H9 (cell line): ENCODE measurements around the gene SCUBE1. TPM values are rescaled to one million over a fixed set of nuclear protein-coding genes. Genes with fewer than 3 reads are reported as not detected.

Source experiments
- DNase-seq: peaks from one replicate; pipeline ENCODE4 v3.0.0-alpha.2; 2017
- H2AFZ ChIP-seq: one replicate; pipeline ENCODE4 v1.6.1; 2013; ENCODE audit warnings: mild to moderate bottlenecking, low read length, control low read depth, moderate library complexity
- H2AK5ac ChIP-seq: 2 replicates; pipeline ENCODE4 v1.6.1; 2013; ENCODE audit warnings: low read length, control low read depth, mixed read lengths; ENCODE audit not compliant: insufficient read length
- H2BK120ac ChIP-seq: one replicate; pipeline ENCODE4 v1.6.1; 2013; ENCODE audit warnings: low read depth, mild to moderate bottlenecking, low read length, control low read depth, inconsistent platforms; ENCODE audit not compliant: poor library complexity, severe bottlenecking
- H2BK12ac ChIP-seq: 2 replicates; pipeline ENCODE4 v1.6.1; 2013; ENCODE audit warnings: low read length, control low read depth, mixed read lengths, low read depth; ENCODE audit not compliant: insufficient read length
- H2BK15ac ChIP-seq: 2 replicates; pipeline ENCODE4 v1.6.1; 2013; ENCODE audit warnings: low read depth, low read length, control low read depth
- H2BK20ac ChIP-seq: one replicate; pipeline ENCODE4 v1.6.1; 2013; ENCODE audit warnings: low read depth, mild to moderate bottlenecking, low read length, control low read depth, inconsistent platforms; ENCODE audit not compliant: poor library complexity, severe bottlenecking
- H2BK5ac ChIP-seq: 2 replicates; pipeline ENCODE4 v1.6.1; 2013; ENCODE audit warnings: low read length, control low read depth, mixed read lengths; ENCODE audit not compliant: insufficient read length
- H3K14ac ChIP-seq: 2 replicates; pipeline ENCODE4 v1.6.1; 2013; ENCODE audit warnings: low read length, control low read depth; ENCODE audit not compliant: insufficient read depth
- H3K18ac ChIP-seq: 2 replicates; pipeline ENCODE4 v1.6.1; 2013; ENCODE audit warnings: low read depth, mild to moderate bottlenecking, mixed read lengths, low read length, control low read depth; ENCODE audit not compliant: insufficient read length
- H3K23ac ChIP-seq: 2 replicates; pipeline ENCODE4 v1.6.1; 2013; ENCODE audit warnings: low read length, control low read depth, mixed read lengths, low read depth; ENCODE audit not compliant: insufficient read length
- H3K23me2 ChIP-seq: 2 replicates; pipeline ENCODE4 v1.6.1; 2013; ENCODE audit warnings: low read depth, mild to moderate bottlenecking, mixed read lengths, low read length, control low read depth; ENCODE audit not compliant: insufficient read length, poor library complexity, severe bottlenecking
- H3K27ac ChIP-seq: 2 replicates; pipeline ENCODE4 v1.5.1; 2013; ENCODE audit warnings: low read length, control low read depth, mixed read lengths, low read depth; ENCODE audit not compliant: insufficient read length
- H3K27me3 ChIP-seq: 2 replicates; pipeline ENCODE4 v1.6.1; 2013; ENCODE audit warnings: low read length, control low read depth, inconsistent platforms; ENCODE audit not compliant: insufficient read depth
- H3K4ac ChIP-seq: 2 replicates; pipeline ENCODE4 v1.6.1; 2013; ENCODE audit warnings: low read depth, mild to moderate bottlenecking, control low read depth, inconsistent platforms, low read length, moderate library complexity
- H3K4me1 ChIP-seq: 2 replicates; pipeline ENCODE4 v1.6.1; 2013; ENCODE audit warnings: low read length, control low read depth, inconsistent platforms; ENCODE audit not compliant: insufficient read depth
- H3K4me2 ChIP-seq: 2 replicates; pipeline ENCODE4 v1.6.1; 2013; ENCODE audit warnings: low read length, control low read depth, mixed read lengths; ENCODE audit not compliant: insufficient read length, insufficient read depth
- H3K56ac ChIP-seq: 2 replicates; pipeline ENCODE4 v1.6.1; 2013; ENCODE audit warnings: low read depth, mild to moderate bottlenecking, mixed read lengths, low read length, control low read depth; ENCODE audit not compliant: insufficient read length
- H3K79me1 ChIP-seq: 2 replicates; pipeline ENCODE4 v1.6.1; 2013; ENCODE audit warnings: low read depth, mild to moderate bottlenecking, moderate library complexity, low read length, control low read depth, inconsistent platforms; ENCODE audit not compliant: insufficient read depth, poor library complexity, severe bottlenecking
- H3K79me2 ChIP-seq: 2 replicates; pipeline ENCODE4 v1.6.1; 2013; ENCODE audit warnings: low read length, control low read depth, inconsistent platforms; ENCODE audit not compliant: insufficient read depth
- H3K9ac ChIP-seq: 2 replicates; pipeline ENCODE4 v1.6.1; 2013; ENCODE audit warnings: low read length, control low read depth, mixed read lengths; ENCODE audit not compliant: insufficient read length; ENCODE audit errors: extremely low read depth
- H3K9me3 ChIP-seq: one replicate; pipeline ENCODE4 v1.6.1; 2013; ENCODE audit warnings: low read depth, low read length, inconsistent platforms; ENCODE audit not compliant: control insufficient read depth
- H3T11ph ChIP-seq: one replicate; pipeline ENCODE4 v1.6.1; 2013; ENCODE audit warnings: mild to moderate bottlenecking, low read length, control low read depth, inconsistent platforms
- H4K20me1 ChIP-seq: one replicate; pipeline ENCODE4 v1.6.1; 2013; ENCODE audit not compliant: control insufficient read depth, insufficient read length, insufficient read depth
- H4K5ac ChIP-seq: 2 replicates; pipeline ENCODE4 v1.6.1; 2013; ENCODE audit warnings: low read depth, mild to moderate bottlenecking, mixed read lengths, low read length, control low read depth; ENCODE audit not compliant: insufficient read length
- H4K8ac ChIP-seq: replicated peaks from 2 replicates; pipeline ENCODE4 v1.6.1; 2013; ENCODE audit warnings: low read length, control low read depth, mixed read lengths, low read depth; ENCODE audit not compliant: insufficient read length
- H4K91ac ChIP-seq: 2 replicates; pipeline ENCODE4 v1.6.1; 2013; ENCODE audit warnings: low read depth, mild to moderate bottlenecking, moderate library complexity, mixed read lengths, low read length, control low read depth; ENCODE audit not compliant: insufficient read length
- H3K27ac Mint-ChIP-seq, 3 experiments: 2 replicates in 2 of 3; 3 replicates in 1 of 3; pipeline ENCODE4 v1.8.0; 2020 to 2021; ENCODE audit warnings: mixed read lengths in 3 of 3, mild to moderate bottlenecking in 1 of 3, moderate library complexity in 1 of 3
- H3K27me3 Mint-ChIP-seq: 2 replicates; pipeline ENCODE4 v1.8.0; 2021; ENCODE audit warnings: low read depth, mild to moderate bottlenecking, moderate library complexity, mixed read lengths
- H3K36me3 Mint-ChIP-seq, 3 experiments: 2 replicates in 2 of 3; 3 replicates in 1 of 3; pipeline ENCODE4 v1.8.0; 2020 to 2021; ENCODE audit warnings: low read depth in 3 of 3, mixed read lengths in 3 of 3; ENCODE audit not compliant: insufficient read depth in 1 of 3
- H3K4me1 Mint-ChIP-seq, 2 experiments: 2 replicates each; pipeline ENCODE4 v1.8.0; 2020; ENCODE audit warnings: mixed read lengths in 2 of 2
- H3K4me3 Mint-ChIP-seq, 2 experiments: 2 replicates in 1 of 2; 3 replicates in 1 of 2; pipeline ENCODE4 v1.8.0; 2020 to 2021; ENCODE audit warnings: mild to moderate bottlenecking in 2 of 2, mixed read lengths in 2 of 2, moderate library complexity in 1 of 2
- H3K9me3 Mint-ChIP-seq, 2 experiments: 2 replicates in 1 of 2; 3 replicates in 1 of 2; pipeline ENCODE4 v1.8.0; 2020; ENCODE audit warnings: mild to moderate bottlenecking in 2 of 2, mixed read lengths in 2 of 2, moderate library complexity in 1 of 2
- WGBS: extraction: QIAGEN DNeasy Blood & Tissue Kit; methylation state at CpG from one replicate; pipeline ENCODE4 v1.1.7; 2013; ENCODE audit warnings: missing lambda C conversion rate, low lambda C conversion rate, mixed read lengths; ENCODE audit not compliant: insufficient read length; ENCODE audit errors: extremely low coverage; 5-methylcytosine and 5-hydroxymethylcytosine counted together
- total RNA-seq: library from RNA; stranded (reverse); gene quantifications from 2 replicates; pipeline ENCODE4 v1.2.1, GENCODE V29; 2021
- TF ChIP-seq, protein P1 (sequence below): fragments of 200-600 bp; sonication (generic); conservative IDR thresholded peaks from 3 replicates; pipeline ENCODE4 v1.8.0; 2021; ENCODE audit warnings: antibody characterized with exemption, mild to moderate bottlenecking

SCUBE1 gene
- total RNA-seq, 1 experiment from 2014 or later, result 1.2 TPM

GRCh38 chr22:43230971-43231723, 112.0 kb downstream of the SCUBE1 start:
- Histone ChIP-seq H2AK5ac (no peak overlapping the region), H3K18ac (no peak overlapping the region), H2AFZ (no peak overlapping the region), H3K23ac (no peak overlapping the region), H3K79me1 (no peaks in the 10 kb centered on the region), H3T11ph (no peak overlapping the region), H2BK20ac (no peak overlapping the region), H3K9me3 (no peaks in the 10 kb centered on the region), H3K56ac (no peak overlapping the region), H3K4me2 (peak overlapping the region; percentile 22), H3K23me2 (no peaks in the 10 kb centered on the region), H3K14ac (no peak overlapping the region), H3K27ac (no peak overlapping the region), H3K79me2 (no peaks in the 10 kb centered on the region), H4K8ac (no peak overlapping the region), H4K20me1 (no peaks in the 10 kb centered on the region), H2BK12ac (no peak overlapping the region), H2BK15ac (no peak overlapping the region), H3K4me1 (no peaks in the 10 kb centered on the region), H2BK5ac (no peak overlapping the region), H4K91ac (no peak overlapping the region), H2BK120ac (no peak overlapping the region), H3K9ac (no peak overlapping the region), H4K5ac (no peak overlapping the region), H3K27me3 (no peaks in the 10 kb centered on the region), H3K4ac (no peak overlapping the region)
- H3K4me3 Mint-ChIP-seq, result peak overlapping the region; percentile 56 to 72
- H3K4me1 Mint-ChIP-seq, result peaks cover 23 to 30% of the 10 kb centered on the region in 2 experiments
- TF ChIP-seq, protein P1, sequence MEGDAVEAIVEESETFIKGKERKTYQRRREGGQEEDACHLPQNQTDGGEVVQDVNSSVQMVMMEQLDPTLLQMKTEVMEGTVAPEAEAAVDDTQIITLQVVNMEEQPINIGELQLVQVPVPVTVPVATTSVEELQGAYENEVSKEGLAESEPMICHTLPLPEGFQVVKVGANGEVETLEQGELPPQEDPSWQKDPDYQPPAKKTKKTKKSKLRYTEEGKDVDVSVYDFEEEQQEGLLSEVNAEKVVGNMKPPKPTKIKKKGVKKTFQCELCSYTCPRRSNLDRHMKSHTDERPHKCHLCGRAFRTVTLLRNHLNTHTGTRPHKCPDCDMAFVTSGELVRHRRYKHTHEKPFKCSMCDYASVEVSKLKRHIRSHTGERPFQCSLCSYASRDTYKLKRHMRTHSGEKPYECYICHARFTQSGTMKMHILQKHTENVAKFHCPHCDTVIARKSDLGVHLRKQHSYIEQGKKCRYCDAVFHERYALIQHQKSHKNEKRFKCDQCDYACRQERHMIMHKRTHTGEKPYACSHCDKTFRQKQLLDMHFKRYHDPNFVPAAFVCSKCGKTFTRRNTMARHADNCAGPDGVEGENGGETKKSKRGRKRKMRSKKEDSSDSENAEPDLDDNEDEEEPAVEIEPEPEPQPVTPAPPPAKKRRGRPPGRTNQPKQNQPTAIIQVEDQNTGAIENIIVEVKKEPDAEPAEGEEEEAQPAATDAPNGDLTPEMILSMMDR, result peak; percentile 98
- H3K27me3 Mint-ChIP-seq, result peaks cover 9% of the 10 kb centered on the region
- no peaks in the 10 kb centered on the region for H3K36me3 Mint-ChIP-seq
- peak; percentile 89 for DNase-seq
- H3K27ac Mint-ChIP-seq, result peak overlapping the region; percentile 12 to 90 (median 27); a peak in 5 of 7 replicates
- H3K9me3 Mint-ChIP-seq, result no peaks in the 10 kb centered on the region; a peak in 1 of 5 replicates
- WGBS, result no CpG with 5 or more reads among the region's 23 CpGs
